HAP-1 (cell line): ENCODE results near the gene POU2AF2.
"Not testable (repeated sequence)": the region's sequence is repeated elsewhere in the genome, so short reads cannot be mapped to it uniquely, and the experiment has no call there.

ENCODE experiments used
- DNase-seq, 2 experiments: peaks; one replicate each; pipeline ENCODE4 v3.0.0-alpha.2; 2016 to 2020; ENCODE audit warnings: low spot score in 2 of 2
- H3K27me3 ChIP-seq: fragments of 250-450 bp; sonication (Bioruptor Pico); 2 replicates; pipeline ENCODE4 v1.5.1; 2020; ENCODE audit warnings: low read depth, mild to moderate bottlenecking, moderate library complexity
- H3K36me3 ChIP-seq: fragments of 250-450 bp; sonication (Bioruptor Pico); replicated peaks from 2 replicates; pipeline ENCODE4 v1.5.1; 2020; ENCODE audit warnings: mild to moderate bottlenecking
- H3K4me1 ChIP-seq: fragments of 250-450 bp; sonication (Bioruptor Pico); 2 replicates; pipeline ENCODE4 v1.5.1; 2020; ENCODE audit warnings: mild to moderate bottlenecking
- H3K4me3 ChIP-seq: fragments of 250-450 bp; sonication (Bioruptor Pico); 2 replicates; pipeline ENCODE4 v1.5.1; 2020; ENCODE audit warnings: mild to moderate bottlenecking, moderate library complexity
- H3K9me3 ChIP-seq: fragments of 250-450 bp; sonication (Bioruptor Pico); 2 replicates; pipeline ENCODE4 v1.5.1; 2020; ENCODE audit warnings: mild to moderate bottlenecking, moderate library complexity
- in situ Hi-C: fragments of 300-500 bp; cut with MboI; formaldehyde crosslinking; loops from 3 replicates; pipeline ENCODE4 v1.14.3; 2020; ENCODE audit warnings: low sequenced_read_pairs, inconsistent platforms, mixed read lengths

POU2AF2 gene, protein sequence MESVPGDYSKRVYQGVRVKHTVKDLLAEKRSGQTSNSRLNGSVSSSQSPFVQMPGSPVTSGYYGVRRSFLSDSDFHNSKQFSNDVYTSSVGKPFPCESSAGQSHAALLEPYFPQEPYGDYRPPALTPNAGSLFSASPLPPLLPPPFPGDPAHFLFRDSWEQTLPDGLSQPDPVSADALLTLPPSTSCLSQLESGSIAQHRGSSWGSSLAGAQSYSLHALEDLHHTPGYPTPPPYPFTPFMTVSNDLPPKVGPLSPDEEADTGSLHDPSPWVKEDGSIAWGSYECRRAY

DNA sequence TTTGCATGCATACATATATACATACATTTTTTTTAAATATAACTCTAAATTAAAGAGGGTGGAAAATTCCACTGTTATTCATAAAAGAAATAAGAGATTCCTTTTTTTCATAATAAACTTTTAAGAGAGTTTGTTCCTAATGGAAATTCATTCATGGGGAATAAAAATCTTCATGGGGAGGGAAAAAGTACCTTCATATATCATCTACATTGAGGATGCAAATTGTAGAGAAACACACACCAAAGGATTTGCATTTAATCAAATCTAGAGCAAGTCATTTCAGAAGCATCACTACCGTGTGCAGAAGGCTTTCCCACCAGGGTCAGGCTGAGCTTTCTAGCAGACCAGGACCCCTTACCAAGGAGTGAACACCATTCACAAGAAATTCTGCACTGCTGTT is at the start of gene POU2AF2:
Gene POU2AF2, plus strand, starts transcription at position 301 of the 400 bp plus-strand sequence. CDS start 129 bp downstream, outside the sequence.
- H3K4me3 ChIP-seq: no peak within 1 kb of the TSS
- in situ Hi-C loops: loop anchor here (25.0 kb wide), 1 partner anchor 783 kb away; no protein-coding TSS in a partner anchor
- H3K27me3 ChIP-seq: 0 out of 2 replicates have a peak, but pooled peaks cover 5% of the 10 kb centered on the region

DNA sequence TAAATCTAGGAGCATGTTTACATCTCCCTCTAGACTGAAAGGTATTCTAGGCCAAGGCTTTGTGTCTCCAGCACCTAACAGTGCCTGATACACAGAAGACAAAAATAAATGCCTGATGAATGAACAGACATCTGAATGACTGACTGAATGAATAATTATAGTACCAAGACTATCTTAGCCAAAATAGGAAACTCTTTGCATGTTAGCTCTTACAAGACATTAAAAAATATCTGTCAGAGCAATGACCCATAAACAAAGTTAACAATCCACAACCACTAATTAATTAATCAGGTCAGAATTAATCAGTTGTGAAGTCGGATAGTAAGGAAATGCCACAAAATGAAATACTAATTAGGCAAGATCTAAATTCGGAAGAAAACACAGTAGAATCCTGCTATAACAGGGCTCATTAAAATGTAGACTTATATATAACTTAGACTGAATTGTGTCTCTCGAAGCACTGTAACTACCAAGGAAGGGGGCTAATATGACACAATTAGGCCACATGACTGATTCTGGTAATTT is 45.5 kb upstream of the POU2AF2 start:
- no peak for DNase-seq
- no peak overlapping the region for H3K4me3 ChIP-seq
- in situ Hi-C loops: no loop called here

More for the DNA sequence above, at the start of gene POU2AF2:
- H3K4me1 ChIP-seq: no peaks in the 10 kb centered on the region
- no peaks in the 10 kb centered on the region for H3K36me3 ChIP-seq
- no peaks in the 10 kb centered on the region for H3K9me3 ChIP-seq
- no peak for DNase-seq

DNA sequence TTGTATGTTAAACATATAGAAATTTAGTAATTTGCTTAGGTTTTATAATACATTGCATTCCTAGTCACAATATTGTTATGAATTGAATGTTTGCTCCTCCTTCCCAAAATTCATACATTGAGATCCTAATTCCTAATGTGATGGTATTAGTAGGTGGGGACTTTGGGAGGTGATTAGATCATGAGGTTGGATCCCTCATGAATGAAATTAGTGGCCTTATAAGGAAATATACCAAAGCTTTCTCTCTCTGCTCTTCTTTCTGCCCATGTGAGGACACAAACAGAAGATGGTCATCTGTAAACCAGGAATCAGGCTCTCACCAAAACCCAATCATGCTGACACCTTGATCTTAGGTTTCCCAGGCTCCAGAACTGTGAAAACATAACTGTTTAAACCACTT is 41.3 kb upstream of the POU2AF2 start:
- no peak for DNase-seq
- no peaks in the 10 kb centered on the region for H3K9me3 ChIP-seq
- H3K4me3 ChIP-seq: no peak overlapping the region
- H3K36me3 ChIP-seq: no peaks in the 10 kb centered on the region
- in situ Hi-C loops: no loop called here
- H3K27me3 ChIP-seq: 0 out of 2 replicates have a peak, but pooled peaks cover 3% of the 10 kb centered on the region
- no peaks in the 10 kb centered on the region for H3K4me1 ChIP-seq

More for the DNA sequence above, 45.5 kb upstream of the POU2AF2 start:
- no peaks in the 10 kb centered on the region for H3K36me3 ChIP-seq
- H3K27me3 ChIP-seq: no peaks in the 10 kb centered on the region
- no peaks in the 10 kb centered on the region for H3K4me1 ChIP-seq
- no peaks in the 10 kb centered on the region for H3K9me3 ChIP-seq

DNA sequence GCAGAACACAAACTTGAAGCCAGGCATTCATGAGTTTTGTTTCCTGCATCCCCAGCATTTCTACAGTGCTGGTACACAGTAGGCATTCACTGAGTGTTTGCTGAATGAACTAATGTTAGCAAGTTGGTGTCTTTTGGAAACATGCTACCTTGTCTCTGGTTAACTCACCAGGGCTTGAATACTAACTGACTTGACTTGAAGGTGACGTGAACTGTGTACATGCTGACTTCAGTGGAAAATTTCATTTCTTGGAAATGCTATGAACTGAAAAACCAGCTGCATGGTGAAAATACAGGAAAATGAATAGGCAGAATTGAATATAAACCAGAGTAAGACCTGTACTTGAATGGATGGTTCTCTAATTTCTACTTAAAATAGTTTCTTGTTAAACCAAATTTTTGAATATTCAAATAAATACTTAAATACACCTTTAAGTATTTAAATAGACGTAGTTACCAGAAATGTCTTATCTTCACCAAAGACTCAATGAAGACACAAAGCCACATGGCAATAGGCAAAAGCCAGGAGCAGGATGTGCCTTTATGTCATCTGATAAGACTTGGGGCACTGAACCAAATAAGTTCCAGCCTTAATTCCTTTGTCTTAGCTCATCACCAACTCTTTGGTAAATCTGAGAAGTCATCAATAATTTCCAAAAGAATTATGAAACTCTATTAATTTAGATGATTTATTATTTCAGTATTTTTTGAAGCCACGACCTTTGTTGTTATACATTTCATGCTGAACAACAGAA is 39.7 kb upstream of the POU2AF2 start:
- in situ Hi-C loops: no loop called here
- H3K27me3 ChIP-seq: 0 out of 2 replicates have a peak, but pooled peaks cover 5% of the 10 kb centered on the region
- no peak for DNase-seq

DNA sequence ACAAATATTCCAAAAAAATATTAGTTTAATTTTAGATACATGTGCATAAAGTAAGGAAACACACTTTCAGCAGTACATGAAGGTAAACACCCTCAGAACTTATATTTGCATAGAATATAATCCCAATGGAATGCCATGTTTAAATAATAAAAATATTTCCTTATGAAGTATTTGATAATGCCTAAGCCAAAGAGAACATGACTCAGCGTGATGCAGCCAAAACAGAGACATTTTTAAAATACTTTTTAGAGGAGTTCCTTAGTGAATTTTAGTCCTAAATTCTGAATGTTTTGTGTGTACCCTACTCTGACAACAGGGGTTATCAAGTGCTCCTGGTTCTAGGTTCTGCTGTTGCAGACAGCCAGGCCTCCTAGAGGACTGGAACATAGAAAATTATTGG is 39.1 kb upstream of the POU2AF2 start:
- Histone ChIP-seq H3K36me3 (no peaks in the 10 kb centered on the region), H3K4me1 (no peaks in the 10 kb centered on the region), H3K9me3 (no peaks in the 10 kb centered on the region), H3K27me3 (0 out of 2 replicates have a peak, but pooled peaks cover 5% of the 10 kb centered on the region), H3K4me3 (no peak overlapping the region)
- DNase-seq: no peak
- in situ Hi-C loops: no loop called here

More for the DNA sequence above, 39.7 kb upstream of the POU2AF2 start:
- H3K4me3 ChIP-seq: no peak overlapping the region
- H3K36me3 ChIP-seq: no peaks in the 10 kb centered on the region
- no peaks in the 10 kb centered on the region for H3K9me3 ChIP-seq
- H3K4me1 ChIP-seq: no peaks in the 10 kb centered on the region

DNA sequence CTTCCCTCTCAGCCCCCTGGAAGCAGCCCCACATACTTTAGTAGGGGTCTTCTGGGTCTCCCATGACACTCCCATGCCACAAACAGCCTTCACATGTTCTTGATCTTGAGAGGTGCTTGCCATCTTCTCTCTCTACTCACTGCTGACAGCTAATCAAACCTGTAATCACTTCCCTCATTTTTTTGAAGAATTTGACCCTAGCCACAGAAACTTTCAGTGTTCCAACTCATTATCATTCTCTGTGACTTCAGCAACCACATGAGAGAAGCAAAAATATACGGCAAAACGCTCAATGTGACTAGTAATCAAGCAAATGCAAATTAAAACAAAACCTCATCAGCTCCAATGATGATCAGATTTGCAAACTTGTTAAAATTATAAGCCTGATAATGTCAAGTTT is 38.3 kb upstream of the POU2AF2 start:
- in situ Hi-C loops: no loop called here
- Histone ChIP-seq H3K4me1 (no peaks in the 10 kb centered on the region), H3K4me3 (no peak overlapping the region), H3K9me3 (no peaks in the 10 kb centered on the region), H3K27me3 (0 out of 2 replicates have a peak, but pooled peaks cover 5% of the 10 kb centered on the region), H3K36me3 (no peaks in the 10 kb centered on the region)
- no peak for DNase-seq

DNA sequence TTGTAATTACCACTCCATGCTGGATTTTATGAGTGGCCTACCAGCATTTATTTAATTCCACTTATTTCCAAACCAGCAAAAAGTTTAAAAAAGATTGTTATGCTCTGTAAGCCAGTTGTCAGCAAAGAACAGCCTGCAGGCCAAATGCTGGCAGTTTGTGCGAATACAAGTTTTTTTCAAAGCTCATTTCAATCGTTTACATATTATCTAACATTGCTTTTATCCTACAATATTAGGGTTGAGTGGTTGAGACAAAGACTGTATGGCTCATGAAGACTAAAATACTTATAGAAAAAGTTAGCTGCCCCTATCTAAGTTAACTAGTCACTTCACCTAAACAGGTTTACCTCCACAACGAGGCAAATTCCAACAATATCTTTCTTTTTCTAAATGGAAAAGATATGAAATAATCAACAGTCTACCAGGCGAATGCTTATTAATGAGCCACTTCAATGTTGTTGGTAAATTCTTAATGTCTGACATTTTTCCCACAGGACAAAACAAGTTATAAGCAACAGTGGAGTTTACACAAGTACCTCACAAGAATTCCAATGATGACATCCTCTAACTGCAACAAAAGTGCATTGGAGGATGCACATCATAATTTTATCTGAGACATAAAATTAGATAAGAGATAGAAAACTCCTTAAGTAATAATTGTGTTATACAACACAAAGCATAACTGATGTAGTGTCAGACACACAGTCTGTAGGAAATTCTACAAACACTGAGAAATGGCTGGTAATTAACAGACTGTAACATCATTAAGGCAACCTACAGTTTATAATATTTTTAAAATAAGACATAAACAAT is 35.8 kb upstream of the POU2AF2 start:
- DNase-seq: no peak
- Histone ChIP-seq H3K9me3 (no peaks in the 10 kb centered on the region), H3K4me1 (no peaks in the 10 kb centered on the region), H3K27me3 (0 out of 2 replicates have a peak, but pooled peaks cover 5% of the 10 kb centered on the region), H3K4me3 (no peak overlapping the region), H3K36me3 (no peaks in the 10 kb centered on the region)
- in situ Hi-C loops: no loop called here

DNA sequence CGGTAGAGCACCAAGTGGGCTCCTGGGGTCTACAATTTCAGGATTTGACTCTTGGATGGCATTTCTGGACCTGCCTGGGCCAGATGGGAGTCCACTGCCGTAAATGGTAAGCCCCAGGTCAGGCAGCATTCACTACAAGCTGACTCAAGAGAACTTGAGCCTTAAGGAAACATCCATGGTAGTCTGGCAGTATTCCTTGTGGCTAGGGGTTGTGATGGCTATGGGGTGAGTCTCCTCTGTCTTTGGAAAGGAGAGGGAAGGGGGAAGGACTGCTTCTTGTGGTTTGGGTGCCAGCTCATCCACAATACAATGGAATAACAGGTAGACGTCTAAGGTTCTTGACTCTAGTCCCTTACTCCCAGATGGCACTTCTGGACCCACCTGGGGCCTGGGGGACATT is 32.3 kb upstream of the POU2AF2 start:
- Histone ChIP-seq H3K4me1 (no peaks in the 10 kb centered on the region), H3K4me3 (no peak overlapping the region), H3K9me3 (no peaks in the 10 kb centered on the region), H3K27me3 (0 out of 2 replicates have a peak, but pooled peaks cover 2% of the 10 kb centered on the region), H3K36me3 (no peaks in the 10 kb centered on the region)
- in situ Hi-C loops: no loop called here
- DNase-seq: no peak

DNA sequence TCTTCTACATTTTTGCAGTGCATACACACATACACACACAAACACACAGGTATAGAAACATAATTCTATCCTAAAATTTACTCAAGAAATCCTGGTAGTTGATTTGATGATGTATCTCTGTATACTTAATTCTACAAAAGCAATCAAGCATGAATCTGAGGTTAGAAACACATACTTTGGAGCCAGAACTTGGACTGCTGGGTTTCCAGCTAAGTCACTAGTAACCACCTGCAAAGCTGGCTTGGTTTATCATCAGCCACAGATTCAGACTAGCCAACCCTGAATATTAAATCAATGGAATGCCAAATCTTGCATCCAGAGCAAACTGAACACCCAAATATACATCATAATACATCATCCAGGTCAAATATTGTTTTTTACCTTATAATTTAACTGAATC is 24.8 kb upstream of the POU2AF2 start:
- H3K9me3 ChIP-seq: no peaks in the 10 kb centered on the region; the same call in 1 of the 2 replicates
- no peak for DNase-seq
- H3K4me3 ChIP-seq: no peak overlapping the region
- H3K4me1 ChIP-seq: no peaks in the 10 kb centered on the region
- H3K27me3 ChIP-seq: no peaks in the 10 kb centered on the region
- in situ Hi-C loops: no loop called here
- H3K36me3 ChIP-seq: no peaks in the 10 kb centered on the region

DNA sequence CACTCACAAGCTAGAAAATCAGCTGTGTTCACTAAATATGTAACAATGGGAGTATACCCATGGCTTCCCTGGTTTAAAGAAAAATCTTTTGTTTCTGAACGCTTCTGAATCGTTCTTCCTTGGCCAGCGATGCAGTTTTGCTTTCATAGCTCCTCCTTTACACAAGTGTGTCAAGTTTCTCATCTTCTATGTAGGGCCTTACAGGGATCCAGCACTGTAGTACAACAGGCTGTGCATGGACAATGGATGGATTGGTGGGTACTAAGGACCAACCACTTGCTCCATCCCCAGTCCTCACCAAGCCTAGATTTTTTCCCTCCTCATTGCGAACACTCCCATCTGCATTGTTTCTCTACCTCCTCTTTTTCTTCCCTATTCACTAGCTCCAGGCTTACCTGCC is 24.3 kb upstream of the POU2AF2 start:
- DNase-seq: no peak
- no peaks in the 10 kb centered on the region; the same call in 1 of the 2 replicates for H3K9me3 ChIP-seq
- H3K4me3 ChIP-seq: no peak overlapping the region
- in situ Hi-C loops: no loop called here
- H3K4me1 ChIP-seq: no peaks in the 10 kb centered on the region
- H3K36me3 ChIP-seq: no peaks in the 10 kb centered on the region
- no peaks in the 10 kb centered on the region for H3K27me3 ChIP-seq

DNA sequence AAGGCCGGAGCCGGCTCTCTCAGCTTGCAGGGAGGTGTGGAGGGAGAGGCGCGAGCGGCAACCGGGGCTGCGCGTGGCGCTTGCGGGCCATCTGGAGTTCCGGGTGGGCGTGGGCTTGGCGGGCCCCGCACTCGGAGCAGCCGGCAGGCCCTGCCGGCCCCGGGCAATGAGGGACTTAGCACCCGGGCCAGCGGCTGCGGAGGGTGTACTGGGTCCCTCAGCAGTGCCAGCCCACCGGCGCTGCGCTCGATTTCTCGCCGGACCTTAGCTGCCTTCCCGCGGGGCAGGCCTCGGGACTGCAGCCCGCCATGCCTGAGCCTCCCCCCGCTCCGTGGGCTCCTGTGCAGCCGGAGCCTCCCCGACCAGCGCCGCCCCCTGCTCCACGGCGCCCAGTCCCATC is 23.6 kb upstream of the POU2AF2 start:
- in situ Hi-C loops, H3K4me1 ChIP-seq, H3K27me3 ChIP-seq, H3K9me3 ChIP-seq, DNase-seq, H3K4me3 ChIP-seq, H3K36me3 ChIP-seq: not testable (repeated sequence)

DNA sequence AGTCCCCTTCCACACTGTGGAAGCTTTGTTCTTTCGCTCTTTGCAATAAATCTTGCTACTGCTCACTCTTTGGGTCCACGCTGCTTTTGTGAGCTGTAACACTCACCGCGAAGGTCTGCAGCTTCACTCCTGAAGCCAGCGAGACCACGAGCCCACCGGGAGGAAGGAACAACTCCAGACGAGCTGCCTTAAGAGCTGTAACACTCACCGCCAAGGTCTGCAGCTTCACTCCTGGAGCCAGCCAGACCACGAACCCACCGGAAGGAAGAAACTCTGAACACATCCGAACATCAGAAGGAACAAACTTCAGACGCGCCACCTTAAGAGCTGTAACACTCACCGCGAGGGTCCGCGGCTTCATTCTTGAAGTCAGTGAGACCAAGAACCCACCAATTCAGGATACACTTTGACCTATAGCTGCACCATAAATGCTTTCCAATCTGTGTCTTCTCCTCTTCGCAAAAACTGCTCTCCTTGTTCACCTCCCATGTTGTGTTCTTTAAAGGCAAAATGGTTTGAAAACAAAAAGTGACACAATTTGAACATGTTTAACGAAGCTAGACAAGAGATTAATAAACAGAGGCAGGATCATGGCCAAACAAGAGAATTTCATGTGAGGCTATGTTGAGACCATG is 22.6 kb upstream of the POU2AF2 start:
- in situ Hi-C loops, H3K4me1 ChIP-seq, H3K27me3 ChIP-seq, H3K4me3 ChIP-seq, H3K9me3 ChIP-seq, H3K36me3 ChIP-seq, DNase-seq: not testable (repeated sequence)

DNA sequence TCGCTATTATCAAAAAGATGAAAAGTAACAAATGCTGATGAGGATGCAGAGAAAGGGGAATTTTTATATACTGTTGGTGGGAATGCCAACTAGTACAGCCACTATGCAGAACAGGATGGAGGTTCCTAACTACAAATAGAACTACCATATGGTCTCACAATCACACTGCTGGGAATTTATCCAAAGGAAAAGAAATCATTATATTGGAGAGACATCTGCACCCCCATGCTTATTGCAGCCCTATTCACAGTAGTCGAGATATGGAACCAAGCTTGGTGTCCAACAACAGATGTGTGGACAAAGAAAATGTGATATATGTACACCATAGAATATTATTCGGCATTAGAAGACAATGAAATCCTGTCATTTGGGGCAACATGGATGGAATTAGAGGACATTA is 19.6 kb upstream of the POU2AF2 start:
- Histone ChIP-seq H3K36me3 (no peaks in the 10 kb centered on the region), H3K27me3 (peaks cover 2% of the 10 kb centered on the region; the same call in 1 of the 2 replicates), H3K9me3 (no peaks in the 10 kb centered on the region; the same call in 1 of the 2 replicates), H3K4me3 (no peak overlapping the region), H3K4me1 (no peaks in the 10 kb centered on the region)
- DNase-seq: no peak
- in situ Hi-C loops: loop anchor here (25.0 kb wide), 1 partner anchor 764 kb away; no protein-coding TSS in a partner anchor
